HL-60 (cell line): ENCODE data around the gene MARF1.

Source experiments
- CTCF ChIP-seq: IDR thresholded peaks from one replicate; pipeline ENCODE4 v1.5.1; 2011; ENCODE audit warnings: low read length, control low read depth, inconsistent platforms; ENCODE audit not compliant: insufficient read depth
- POLR2AphosphoS5 ChIP-seq: IDR thresholded peaks from 2 replicates; pipeline ENCODE4 v1.6.1; 2012; ENCODE audit warnings: low read depth

- no peak for TF ChIP-seq CTCF
- TF ChIP-seq POLR2AphosphoS5: no peak
Measured at GRCh38 chr16:15599303-15600070, 43.5 kb downstream of the MARF1 start.
